GM23248 (cell line): Measurements from ENCODE around the gene PCGF2.

ENCODE experiments used
- EZH2 ChIP-seq: fragments of 200-600 bp; sonication (generic); IDR thresholded peaks from 2 replicates; pipeline ENCODE4 v1.6.1; 2018; ENCODE audit warnings: antibody characterized with exemption, mild to moderate bottlenecking; ENCODE audit not compliant: insufficient read depth, poor library complexity, severe bottlenecking
- EZH2phosphoT487 ChIP-seq: fragments of 200-600 bp; sonication (generic); IDR thresholded peaks from 2 replicates; pipeline ENCODE4 v1.6.1; 2018; ENCODE audit warnings: antibody characterized with exemption, moderate library complexity, mild to moderate bottlenecking, low read depth; ENCODE audit not compliant: insufficient read depth

- no peak for TF ChIP-seq EZH2phosphoT487
- no peak for TF ChIP-seq EZH2
These were observed 48.5 kb upstream of the PCGF2 start for GRCh38 chr17:38796451-38797157.
